Breast epithelium (tissue), 4 donors: ENCODE measurements around the gene CIAO1. TPM values are rescaled to one million over a fixed set of nuclear protein-coding genes. Genes with fewer than 3 reads are reported as not detected.

ENCODE experiments used
- DNase-seq, 2 donors: peaks; one replicate each; pipeline ENCODE4 v3.0.0-alpha.2; 2019; ENCODE audit warnings: low spot score in 2 of 2
- H3K27ac ChIP-seq, 2 donors: fragments of 200-600 bp; sonication (generic) in 1 of 2; one replicate each; pipeline ENCODE4 v1.5.1; 2016 to 2019; ENCODE audit warnings: mild to moderate bottlenecking in 1 of 2
- H3K27me3 ChIP-seq, 2 donors: fragments of 200-600 bp; sonication (generic) in 1 of 2; one replicate each; pipeline versions ENCODE4 v1.5.1 to v1.6.0; 2017 to 2019; ENCODE audit warnings: control low read depth in 1 of 2, mild to moderate bottlenecking in 1 of 2
- H3K36me3 ChIP-seq: fragments of 200-600 bp; one replicate; pipeline ENCODE4 v1.5.1; 2019
- H3K4me1 ChIP-seq, 2 donors: fragments of 200-600 bp; sonication (generic); one replicate each; pipeline ENCODE4 v1.5.1; 2016 to 2019; ENCODE audit warnings: control low read depth in 1 of 2
- H3K4me3 ChIP-seq, 3 donors: fragments of 200-600 bp; sonication (generic); 1 replicate in 2 of 3; 2 replicates in 1 of 3; pipeline ENCODE4 v1.5.1; 2016 to 2019; ENCODE audit warnings: mild to moderate bottlenecking in 3 of 3, moderate library complexity in 2 of 3
- H3K9me3 ChIP-seq, 2 donors: fragments of 200-600 bp; sonication (generic) in 1 of 2; one replicate each; pipeline ENCODE4 v1.5.1; 2016 to 2019; ENCODE audit warnings: control low read depth in 1 of 2
- POLR2A ChIP-seq: fragments of 450-650 bp; IDR thresholded peaks from one replicate; pipeline ENCODE4 v1.6.1; 2016; ENCODE audit warnings: antibody characterized with exemption, mild to moderate bottlenecking, moderate library complexity
- POLR2AphosphoS5 ChIP-seq, 3 donors: sonication (generic); formaldehyde crosslinking; IDR thresholded peaks; one replicate each; pipeline ENCODE4 v1.6.1; 2017; ENCODE audit warnings: antibody characterized with exemption in 3 of 3
- intact Hi-C: fragments of 100-400 bp; cut with DNase I; formaldehyde crosslinking; loops from one replicate; pipeline ENCODE4 v1.15.1; 2023; ENCODE audit warnings: low total_unique reads
- total RNA-seq, 3 donors: library from RNA; depleted of rRNA; stranded (reverse); fragments of >200 nt; gene quantifications; one replicate each; pipeline ENCODE4 v1.1.0, GENCODE V29; 2016
- TF ChIP-seq, protein P1 (sequence below), 3 donors: fragments of 450-650 bp; IDR thresholded peaks; one replicate each; pipeline ENCODE4 v1.5.1; 2016 to 2017; ENCODE audit warnings: antibody characterized with exemption in 3 of 3, mild to moderate bottlenecking in 3 of 3, moderate library complexity in 3 of 3

The CIAO1 gene
- total RNA-seq, 3 donors from 2014 or later: 119 to 131 (median 127) TPM

DNA sequence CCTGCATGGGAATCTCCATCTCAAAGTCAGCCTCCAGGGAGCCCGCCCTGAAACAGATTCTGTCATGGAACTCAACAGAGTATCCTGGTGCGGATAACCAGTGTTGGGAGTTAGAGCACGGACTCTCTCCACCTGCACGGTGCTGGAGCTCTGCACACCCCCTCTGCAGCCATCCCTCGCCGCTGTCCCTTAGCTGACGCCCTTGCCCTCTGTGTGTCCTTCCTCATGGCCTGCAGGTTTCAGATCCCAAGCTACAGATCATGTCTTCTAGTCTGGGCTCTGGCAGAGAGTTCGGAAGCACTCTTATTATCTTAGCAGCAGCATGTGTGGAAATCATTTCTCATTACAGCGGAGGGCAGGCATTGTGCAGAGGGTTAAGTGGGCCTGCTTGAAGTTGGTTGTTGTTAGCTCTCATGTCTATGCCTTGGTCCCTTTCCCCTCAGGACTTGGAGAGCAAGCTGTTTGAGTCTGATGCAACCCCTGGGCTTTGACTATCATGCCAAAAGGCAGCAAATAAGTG is 26.2 kb upstream of the CIAO1 start:
- no peak for DNase-seq
- Histone ChIP-seq H3K27ac (no peak overlapping the region), H3K9me3 (no peaks in the 10 kb centered on the region), H3K36me3 (no peaks in the 10 kb centered on the region), H3K27me3 (no peaks in the 10 kb centered on the region), H3K4me3 (no peak overlapping the region), H3K4me1 (no peaks in the 10 kb centered on the region)
- no peak for TF ChIP-seq POLR2AphosphoS5 (IDR thresholded peaks at IDR 0.05)
- TF ChIP-seq, protein P1, sequence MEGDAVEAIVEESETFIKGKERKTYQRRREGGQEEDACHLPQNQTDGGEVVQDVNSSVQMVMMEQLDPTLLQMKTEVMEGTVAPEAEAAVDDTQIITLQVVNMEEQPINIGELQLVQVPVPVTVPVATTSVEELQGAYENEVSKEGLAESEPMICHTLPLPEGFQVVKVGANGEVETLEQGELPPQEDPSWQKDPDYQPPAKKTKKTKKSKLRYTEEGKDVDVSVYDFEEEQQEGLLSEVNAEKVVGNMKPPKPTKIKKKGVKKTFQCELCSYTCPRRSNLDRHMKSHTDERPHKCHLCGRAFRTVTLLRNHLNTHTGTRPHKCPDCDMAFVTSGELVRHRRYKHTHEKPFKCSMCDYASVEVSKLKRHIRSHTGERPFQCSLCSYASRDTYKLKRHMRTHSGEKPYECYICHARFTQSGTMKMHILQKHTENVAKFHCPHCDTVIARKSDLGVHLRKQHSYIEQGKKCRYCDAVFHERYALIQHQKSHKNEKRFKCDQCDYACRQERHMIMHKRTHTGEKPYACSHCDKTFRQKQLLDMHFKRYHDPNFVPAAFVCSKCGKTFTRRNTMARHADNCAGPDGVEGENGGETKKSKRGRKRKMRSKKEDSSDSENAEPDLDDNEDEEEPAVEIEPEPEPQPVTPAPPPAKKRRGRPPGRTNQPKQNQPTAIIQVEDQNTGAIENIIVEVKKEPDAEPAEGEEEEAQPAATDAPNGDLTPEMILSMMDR (IDR thresholded peaks at IDR 0.05): no peak
- TF ChIP-seq POLR2A: no peak
- intact Hi-C loops: no loop called here

DNA sequence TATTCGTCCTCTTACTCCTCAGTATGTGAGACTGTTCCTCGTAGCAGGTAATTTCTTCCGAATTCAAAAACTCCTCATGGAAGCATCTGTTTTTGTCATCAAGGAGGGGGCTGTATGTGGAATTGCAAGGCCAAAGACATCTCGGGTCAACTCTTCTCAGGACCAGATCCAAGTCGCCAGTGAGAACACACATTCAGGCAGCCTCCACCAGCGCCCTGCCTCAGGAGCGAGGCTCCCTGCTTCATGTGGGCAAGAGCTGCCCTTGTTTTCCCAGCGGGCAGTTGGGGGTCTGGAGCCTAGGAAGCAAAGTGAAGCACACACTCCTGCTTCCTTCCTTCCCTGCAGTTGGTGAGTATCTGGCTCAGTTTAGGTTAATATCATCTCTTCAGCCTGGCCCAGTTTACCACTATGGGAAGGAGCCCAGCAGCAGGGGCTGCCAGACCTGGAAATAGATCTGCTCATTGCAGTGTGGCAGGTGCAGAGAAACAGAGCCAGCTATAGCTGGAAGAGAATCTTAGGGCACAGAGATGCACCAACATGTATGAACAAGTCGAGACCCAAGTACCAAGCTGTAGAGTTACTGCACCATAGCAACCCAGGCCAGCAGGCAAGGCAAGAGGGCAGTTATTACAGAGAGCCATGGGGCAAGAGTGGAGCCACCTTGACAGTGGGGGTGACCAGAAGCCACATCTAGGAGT is 25.5 kb upstream of the CIAO1 start:
- Histone ChIP-seq H3K4me1 (no peaks in the 10 kb centered on the region), H3K9me3 (no peaks in the 10 kb centered on the region), H3K27ac (no peak overlapping the region), H3K36me3 (no peaks in the 10 kb centered on the region), H3K27me3 (no peaks in the 10 kb centered on the region), H3K4me3 (no peak overlapping the region)
- intact Hi-C loops: no loop called here
- TF ChIP-seq POLR2AphosphoS5 (IDR thresholded peaks at IDR 0.05) (no peak), POLR2A (no peak)
- TF ChIP-seq, protein P1 (IDR thresholded peaks at IDR 0.05): no peak
- no peak for DNase-seq

DNA sequence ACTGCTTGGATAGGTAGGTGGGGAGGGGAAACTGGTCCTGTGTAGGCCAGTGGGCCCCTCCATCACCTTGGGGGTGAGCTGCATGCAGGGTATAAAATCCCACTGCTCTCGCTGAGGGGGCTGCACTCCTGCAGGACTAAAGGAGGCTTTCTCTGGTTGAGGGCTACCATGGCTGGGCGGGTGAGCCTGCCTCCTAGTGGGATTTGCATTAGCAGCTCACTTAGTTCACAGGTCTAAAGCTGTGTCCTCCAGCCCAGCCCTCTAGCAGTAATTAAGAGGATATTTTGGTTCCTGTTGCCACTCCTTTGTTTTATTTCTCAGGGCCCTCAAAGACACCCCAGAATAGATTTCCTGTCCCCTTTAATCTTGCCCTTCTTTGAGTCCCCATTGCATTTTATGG is 24.8 kb upstream of the CIAO1 start:
- no peaks in the 10 kb centered on the region for H3K27me3 ChIP-seq
- no peaks in the 10 kb centered on the region for H3K4me1 ChIP-seq
- TF ChIP-seq POLR2A (no peak), POLR2AphosphoS5 (IDR thresholded peaks at IDR 0.05) (no peak)
- TF ChIP-seq, protein P1 (IDR thresholded peaks at IDR 0.05): no peak
- no peak overlapping the region for H3K27ac ChIP-seq
- intact Hi-C loops: no loop called here
- H3K36me3 ChIP-seq: no peaks in the 10 kb centered on the region
- H3K9me3 ChIP-seq: no peaks in the 10 kb centered on the region
- DNase-seq: no peak
- no peak overlapping the region for H3K4me3 ChIP-seq

DNA sequence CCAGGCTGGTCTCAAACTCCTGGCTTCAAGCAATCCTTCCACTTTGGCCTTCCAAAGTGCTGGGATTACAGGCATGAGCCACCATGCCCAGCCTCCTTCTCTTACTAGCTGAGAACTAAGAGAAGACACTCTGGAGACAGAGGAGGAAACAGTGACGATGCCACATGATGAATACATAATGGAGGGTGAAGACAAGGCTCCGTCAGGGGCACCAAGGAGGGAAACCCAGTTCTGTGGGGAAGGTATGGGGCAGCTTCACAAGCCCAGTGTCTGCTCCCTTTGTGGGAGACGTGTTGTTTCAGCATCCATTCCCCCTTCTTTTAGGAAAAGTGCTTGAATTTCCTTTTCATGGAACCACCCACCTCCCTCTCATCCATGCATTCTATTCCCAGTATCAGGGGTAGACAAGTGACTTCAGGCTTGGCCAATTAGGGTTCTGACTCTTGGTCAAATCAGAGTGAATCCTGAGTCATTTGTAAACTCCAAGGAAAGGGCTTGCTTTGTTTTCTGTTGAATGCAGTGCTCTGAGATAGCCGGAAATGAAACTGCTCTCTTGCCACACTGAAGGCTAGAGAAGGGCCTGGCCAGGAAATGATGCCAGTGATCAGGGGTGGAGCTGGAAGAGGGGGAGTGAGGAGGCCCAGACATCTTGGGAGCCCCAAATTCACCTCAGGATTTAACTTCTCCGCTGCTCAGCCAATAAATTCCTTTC is 24.0 kb upstream of the CIAO1 start:
- peak overlapping the region; percentile 46 to 52 for H3K27ac ChIP-seq
- intact Hi-C loops: no loop called here
- H3K4me1 ChIP-seq: no peaks in the 10 kb centered on the region
- H3K27me3 ChIP-seq: no peaks in the 10 kb centered on the region
- H3K36me3 ChIP-seq: no peaks in the 10 kb centered on the region
- DNase-seq: no peak
- H3K9me3 ChIP-seq: no peaks in the 10 kb centered on the region
- no peak overlapping the region for H3K4me3 ChIP-seq
- TF ChIP-seq POLR2A (no peak), POLR2AphosphoS5 (IDR thresholded peaks at IDR 0.05) (no peak)
- TF ChIP-seq, protein P1 (IDR thresholded peaks at IDR 0.05): no peak

DNA sequence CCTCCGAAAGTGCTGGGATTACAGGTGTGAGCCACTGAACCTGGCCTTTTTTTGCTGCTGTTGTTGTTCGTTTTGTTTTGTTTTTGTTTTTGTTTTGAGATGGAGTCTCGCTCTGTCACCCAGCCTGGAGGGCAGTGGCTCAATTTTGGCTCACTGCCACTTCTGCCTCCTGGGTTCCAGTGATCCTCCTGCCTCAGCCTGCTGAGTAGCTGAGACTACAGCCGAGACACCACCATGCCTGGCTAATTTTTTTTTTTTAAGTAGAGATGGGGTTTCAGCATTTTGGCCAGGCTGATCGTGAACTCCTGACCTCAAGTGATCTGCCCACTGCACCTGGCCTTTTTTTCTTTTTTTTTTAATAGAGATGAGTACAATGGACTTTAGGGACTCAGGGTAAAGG is 22.2 kb upstream of the CIAO1 start:
- intact Hi-C loops: no loop called here
- H3K27me3 ChIP-seq: no peaks in the 10 kb centered on the region
- TF ChIP-seq POLR2A (no peak), POLR2AphosphoS5 (IDR thresholded peaks at IDR 0.05) (no peak)
- TF ChIP-seq, protein P1 (IDR thresholded peaks at IDR 0.05): no peak
- no peak for DNase-seq
- no peaks in the 10 kb centered on the region for H3K4me1 ChIP-seq
- no peak overlapping the region for H3K27ac ChIP-seq
- H3K9me3 ChIP-seq: no peaks in the 10 kb centered on the region
- H3K4me3 ChIP-seq: no peak overlapping the region
- H3K36me3 ChIP-seq: no peaks in the 10 kb centered on the region
